NCI-H748 treated with DMSO at 0.1 percent for 48 hours (cell line): Measurements from ENCODE around the gene IRS2.
A peak's percentile ranks its signal among the peaks of the same experiment; 100 is the strongest.

Experiments used
- DNase-seq: peaks from one replicate; lab custom pipeline; 2025; lab: John Stamatoyannopoulos, UW

Gene IRS2

DNA sequence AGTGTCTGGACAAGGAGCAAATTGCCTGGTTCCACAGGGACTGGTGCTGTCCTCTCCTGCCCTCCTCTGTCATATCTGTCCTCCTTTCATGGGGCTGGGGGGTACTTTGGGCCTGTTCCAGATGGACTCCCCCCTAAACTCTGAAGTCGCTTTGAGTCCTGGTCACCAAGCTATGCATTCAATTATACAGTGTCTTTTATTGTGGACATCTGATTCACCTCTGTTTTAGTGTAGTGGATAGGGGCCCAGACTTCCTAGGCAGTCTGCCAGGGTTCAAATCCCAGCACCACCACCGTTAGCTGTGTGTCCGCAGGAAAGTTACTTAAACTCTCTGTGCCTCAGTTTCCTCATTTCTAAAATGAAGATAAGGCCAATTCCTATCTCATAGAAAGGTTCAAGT is 21.0 kb upstream of the IRS2 start:
- DNase-seq, result no peak

DNA sequence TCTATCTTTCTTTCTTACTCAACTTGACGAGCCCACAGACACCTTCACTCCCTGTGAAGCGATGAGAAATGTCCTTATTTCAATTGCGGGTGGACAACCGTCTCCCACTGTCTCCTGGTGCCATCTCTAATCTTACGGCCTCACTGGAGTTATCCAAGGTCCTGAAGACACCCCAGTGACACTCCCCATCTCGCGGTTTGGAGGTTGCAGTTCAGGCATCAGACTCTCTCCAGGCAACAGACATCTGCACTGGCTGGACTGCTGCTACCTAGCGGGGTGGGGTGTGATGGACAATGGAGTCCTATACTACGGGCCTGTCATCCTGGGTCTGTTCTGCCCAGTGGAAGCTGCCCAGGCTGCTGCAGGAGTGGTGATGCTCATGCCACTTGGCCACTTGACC is 18.3 kb upstream of the IRS2 start:
- DNase-seq, result no peak

DNA sequence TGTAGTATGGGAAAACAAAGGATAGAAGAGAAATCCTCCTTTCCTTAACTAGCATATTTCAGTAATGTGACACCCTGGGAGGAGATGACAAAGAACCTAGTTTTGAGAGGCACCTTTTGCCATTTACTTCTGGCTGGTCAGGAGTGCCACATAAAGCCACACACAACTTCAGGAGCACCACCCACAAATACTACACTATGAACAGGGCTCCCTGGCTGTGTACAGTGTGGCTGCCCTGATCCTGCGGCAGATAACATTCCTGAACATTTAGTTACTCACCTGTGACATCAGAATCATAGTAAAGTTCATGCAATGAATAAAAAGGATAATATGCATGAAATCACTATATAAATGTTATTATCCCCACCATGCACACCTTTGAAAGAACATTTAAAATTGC is 17.4 kb upstream of the IRS2 start:
- no peak for DNase-seq

DNA sequence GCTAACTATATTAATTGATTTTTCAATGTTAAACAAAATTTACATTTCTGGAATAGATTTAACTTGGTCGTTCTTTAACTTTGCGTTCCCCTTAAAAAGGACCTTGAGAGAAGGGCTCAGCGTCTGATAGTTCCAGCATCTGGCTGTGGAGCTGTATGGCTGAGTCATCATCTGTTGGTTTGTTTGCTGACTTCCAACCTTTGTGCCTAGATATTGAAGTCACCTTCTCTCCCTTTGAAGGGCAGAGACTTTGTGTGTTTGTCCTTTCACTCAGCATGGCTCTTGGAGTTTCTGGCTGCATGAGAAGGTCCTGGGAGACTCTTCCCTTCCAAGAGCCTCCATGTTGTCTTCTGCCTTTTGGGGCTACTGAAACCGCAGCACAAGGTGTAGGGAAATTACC is 16.6 kb upstream of the IRS2 start:
- no peak for DNase-seq

DNA sequence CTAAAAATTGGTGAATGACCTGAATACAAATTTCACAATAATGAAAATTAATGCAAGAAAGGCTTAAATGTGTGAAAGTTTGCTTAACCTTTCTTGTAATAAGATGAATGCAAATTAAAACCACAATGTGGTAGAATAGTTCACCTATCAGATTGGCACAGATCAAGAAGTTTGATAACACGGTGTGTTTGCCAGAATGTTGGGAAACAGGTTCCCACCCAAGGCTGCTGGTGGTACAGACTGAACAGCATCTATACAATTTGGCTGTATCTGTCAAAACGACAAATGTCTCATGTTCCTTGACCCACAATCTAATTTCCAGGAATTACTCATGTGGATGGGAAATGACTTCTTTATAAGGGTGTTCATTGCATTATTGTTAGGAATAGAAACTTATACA is 8.6 kb upstream of the IRS2 start:
- no peak for DNase-seq

DNA sequence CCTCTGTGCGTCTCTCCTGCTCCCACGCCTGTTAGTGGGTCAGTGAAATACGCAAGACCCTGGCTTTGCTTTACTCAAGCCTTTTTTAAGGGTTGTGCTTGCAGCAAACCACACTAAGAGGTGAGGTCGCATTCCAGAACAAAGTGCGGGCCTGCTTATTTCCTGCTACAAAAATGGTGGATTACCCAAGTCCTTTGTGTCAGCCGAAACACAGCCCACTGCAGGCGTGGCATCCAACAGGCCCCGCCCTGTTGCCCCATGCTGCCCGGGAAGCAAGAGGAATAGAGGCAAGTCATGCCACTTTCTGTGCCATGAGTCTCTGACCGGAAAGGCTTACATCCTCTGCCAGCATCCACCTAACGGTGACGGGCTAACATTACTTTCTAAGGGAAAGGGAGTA is 7.7 kb upstream of the IRS2 start:
- DNase-seq, result no peak

DNA sequence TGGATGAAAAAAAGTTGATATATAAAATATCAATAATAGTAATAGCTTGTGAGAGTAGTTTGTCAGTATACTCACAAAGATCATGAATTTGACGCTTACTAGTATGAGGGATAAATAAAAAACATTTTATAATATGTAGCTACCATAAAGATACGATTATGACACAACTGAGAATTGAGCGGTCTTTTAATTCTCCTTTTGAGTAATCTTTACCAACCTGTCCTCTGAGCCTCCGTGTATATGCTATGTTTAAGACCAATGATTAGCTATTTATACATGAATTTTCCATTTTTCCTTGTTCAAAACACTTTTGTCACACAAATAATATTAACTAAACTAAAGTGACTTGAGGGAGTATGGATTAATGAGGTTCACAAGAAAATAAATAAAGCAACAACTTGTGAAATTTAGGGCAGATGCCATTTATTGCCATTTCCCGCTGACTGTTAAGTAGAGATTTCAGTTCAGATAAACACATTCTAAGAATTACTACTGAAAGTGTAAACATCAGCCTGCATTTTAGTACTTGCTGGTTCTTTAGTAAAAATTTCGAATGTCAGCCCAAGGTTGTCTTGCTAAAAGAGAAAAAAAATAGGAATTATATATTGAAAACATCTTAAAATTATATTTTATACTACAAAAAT is 6.2 kb upstream of the IRS2 start:
- DNase-seq, result no peak

DNA sequence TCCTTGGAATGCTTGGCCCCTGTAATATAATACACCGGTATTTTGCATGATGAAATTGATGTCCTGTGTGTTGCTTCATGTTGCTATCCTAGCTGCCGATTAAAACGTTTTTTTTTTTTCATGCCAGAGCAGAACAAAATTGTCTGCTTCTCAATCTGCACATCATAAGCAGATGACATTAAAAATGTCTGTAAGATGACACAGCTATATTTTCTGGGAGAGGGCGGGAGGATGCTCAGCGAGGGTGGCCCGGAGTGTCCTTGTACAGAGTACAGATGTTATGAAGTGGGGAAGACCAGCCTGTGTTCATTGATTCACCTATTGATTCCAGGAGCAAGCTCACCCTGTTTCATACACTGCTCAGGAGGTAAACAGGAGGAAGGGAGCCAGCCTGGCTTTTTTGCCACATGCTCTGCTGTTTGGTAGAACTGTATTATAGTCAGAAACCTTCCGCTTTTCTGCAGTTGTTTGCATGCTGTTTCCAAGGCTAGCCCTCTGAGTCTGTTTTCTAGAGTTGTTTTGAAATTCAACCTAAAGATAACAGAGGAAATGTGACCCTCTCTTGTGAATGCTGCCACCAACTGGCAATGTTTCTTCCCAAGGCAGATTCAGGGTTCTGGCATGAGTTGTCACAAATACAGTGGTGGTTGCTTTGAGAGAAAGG is 4.7 kb upstream of the IRS2 start:
- peak; percentile 72 for DNase-seq

DNA sequence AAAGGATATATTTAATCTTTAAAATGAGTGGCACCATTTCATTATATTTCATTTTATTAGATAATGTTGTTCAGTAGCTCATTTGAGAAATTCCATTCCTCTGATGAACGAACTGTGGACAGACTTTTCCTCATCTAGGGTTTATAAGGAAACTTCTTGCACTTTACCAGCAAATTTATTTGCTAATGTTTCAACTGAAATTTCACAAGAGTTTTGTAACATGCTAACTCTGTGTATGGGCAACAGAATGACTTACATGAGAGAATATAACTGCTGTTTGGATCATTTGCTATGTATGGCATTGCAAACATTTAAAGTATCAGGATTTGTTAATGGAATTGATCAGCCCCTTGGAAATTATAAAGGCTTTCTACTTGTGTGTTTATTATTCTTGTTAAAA is 3.7 kb upstream of the IRS2 start:
- no peak for DNase-seq

DNA sequence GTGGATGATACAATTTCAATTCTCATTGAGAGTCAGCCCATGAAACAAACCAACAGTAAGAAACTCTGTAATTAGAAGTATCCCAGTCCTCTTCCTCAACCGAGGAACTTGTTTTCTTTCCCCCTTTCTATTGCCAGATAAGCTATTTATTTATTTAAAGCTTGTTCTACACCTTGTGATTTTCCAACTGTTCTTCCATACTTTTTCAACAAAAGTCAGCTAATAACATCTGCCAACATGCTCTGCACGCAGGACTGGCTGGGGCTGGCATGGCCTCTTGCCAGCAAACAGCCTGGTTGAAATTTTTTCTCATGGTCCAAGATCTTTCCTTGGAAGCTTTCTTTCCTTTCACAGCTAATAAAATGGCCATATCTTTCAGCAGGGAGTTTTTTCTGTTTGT is 2.9 kb upstream of the IRS2 start:
- no peak for DNase-seq

DNA sequence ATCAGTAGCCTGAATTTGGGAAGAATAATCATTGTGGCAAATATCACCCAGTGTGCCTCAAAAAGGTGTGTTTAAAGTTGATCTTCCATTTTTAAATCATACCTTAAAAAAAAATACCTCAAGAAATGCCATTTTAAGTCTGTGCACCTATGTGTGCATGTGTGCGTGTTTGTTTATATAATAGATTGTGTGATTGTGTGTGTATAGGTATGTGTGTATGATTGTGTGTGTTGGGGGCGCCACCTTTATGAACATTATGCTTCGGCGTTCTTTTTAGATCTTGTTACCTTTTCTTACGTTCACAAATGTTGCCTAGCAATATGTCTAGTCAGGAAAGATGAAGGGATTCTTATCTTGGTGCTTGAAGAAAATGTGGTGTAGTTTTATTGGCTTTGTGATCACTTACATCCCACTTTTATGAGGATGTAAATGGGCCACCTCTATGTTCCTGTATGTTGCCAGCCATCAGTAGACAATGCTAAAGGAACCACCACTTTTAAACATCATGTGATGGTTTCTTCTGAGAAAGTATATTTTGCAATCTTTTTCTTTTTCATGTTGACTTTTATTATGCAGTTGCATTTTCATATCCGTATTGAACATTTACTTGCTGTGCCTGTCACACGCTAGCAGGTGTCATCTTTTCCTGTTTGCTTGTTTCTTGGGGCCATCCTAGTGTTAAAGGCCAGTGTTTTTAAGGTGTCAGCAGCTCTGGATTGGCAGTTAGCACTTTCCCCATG is 2.2 kb upstream of the IRS2 start:
- DNase-seq, result no peak

DNA sequence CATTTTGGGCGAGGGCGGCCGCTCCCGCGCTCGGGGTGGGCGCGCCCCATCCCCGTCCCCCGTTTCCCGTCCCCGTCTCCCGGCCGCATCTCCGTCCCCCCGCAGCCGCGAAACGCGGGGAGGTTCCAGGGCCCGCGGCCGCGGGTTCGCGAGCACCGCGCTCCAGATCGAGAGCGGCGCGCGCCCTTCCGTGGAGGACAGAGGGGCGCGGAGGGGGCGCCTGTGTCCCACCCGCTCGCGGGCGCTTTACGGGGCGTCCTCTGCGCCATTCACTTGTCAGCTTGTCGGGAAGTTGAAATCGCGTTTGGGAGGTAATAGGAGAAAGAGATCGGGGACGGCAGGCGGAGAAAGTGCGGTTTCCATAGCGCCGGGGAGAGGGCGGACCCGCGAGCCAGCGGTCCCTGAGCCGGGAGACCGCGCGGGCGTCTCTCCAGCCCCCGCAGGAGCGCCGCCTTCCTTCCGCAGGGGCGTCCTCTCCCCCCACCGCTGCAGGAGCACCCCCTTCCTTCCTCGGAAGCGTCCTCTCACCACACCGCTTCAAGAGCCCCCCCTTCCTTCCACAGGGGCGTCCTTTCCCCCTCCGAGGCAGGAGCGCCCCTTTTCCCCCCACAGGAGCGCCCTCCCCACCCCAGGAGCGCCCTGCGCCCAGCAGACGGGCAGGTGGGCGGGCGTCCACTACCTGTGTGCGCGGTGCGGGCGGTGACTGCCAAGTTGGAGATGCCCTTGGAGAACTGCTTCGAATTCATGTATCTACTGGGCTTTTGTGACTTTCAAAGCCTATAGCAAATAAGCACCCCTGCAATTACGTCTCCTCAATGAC is 962 bp upstream of the IRS2 start:
- DNase-seq, result peak; percentile 44

DNA sequence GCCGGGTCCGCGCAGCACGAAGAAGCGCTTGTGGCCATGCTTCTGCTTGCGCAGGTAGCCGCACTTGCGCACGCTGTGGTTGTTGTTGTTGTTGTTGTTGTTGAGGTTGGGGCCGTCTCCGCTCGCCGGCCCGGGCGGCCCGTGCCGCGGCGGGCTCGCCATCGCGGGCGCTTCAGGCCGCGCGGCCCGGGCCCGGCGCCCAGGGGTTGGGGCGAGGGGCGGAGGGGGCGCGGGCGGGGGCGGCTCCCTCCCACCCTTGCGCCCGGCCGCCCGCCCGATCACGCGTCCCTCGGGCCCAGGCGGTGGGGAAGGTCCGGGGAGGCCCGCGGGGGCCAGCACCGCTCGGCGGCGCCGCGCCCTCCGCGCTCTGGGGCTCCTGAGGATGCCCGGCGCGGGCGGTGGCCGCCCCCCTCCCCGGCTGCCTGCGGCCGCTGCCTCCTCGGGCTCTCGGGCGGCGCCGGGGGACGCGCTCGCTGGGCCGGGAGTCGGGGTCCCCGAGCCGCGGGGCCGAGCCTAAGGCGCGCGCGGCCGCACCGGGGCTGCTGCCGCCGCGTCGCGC is 412 bp downstream of the IRS2 start:
- DNase-seq, result no peak

DNA sequence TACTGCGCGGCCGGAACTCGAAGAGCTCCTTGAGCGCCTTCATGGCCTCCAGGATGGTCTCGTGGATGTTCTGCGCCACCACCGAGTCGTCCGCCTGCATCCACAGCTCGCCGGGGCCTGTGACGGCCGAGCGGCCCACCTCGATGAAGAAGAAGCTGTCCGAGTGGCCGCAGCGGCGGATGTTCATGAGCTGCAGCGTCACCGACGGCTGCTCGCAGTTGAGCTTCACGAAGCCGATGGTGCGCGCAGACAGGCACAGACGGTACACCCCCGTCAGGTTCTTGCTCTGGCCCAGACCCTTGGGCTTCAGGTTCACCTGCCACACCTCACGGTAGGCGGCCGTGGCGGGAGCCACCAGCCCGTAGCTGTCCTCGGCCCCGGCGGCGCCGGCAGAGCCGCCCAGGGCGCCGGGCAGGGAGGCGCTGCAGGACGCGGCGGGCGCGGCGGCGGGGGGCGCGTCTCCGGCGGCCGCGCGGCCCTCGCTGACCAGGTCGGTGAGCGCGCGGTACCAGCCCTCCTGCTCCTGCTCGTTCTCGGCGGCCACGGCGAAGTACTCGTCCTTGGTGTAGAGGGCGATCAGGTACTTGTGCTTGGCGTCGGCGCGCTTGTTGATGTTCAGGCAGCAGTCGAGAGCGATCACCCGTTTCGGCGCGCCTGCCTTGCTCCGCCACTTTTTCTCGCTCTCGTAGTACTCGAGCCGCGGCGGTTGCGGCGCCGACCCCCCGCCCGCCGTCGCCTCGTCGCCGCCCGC is 1.1 kb downstream of the IRS2 start:
- peak; percentile 43 for DNase-seq

DNA sequence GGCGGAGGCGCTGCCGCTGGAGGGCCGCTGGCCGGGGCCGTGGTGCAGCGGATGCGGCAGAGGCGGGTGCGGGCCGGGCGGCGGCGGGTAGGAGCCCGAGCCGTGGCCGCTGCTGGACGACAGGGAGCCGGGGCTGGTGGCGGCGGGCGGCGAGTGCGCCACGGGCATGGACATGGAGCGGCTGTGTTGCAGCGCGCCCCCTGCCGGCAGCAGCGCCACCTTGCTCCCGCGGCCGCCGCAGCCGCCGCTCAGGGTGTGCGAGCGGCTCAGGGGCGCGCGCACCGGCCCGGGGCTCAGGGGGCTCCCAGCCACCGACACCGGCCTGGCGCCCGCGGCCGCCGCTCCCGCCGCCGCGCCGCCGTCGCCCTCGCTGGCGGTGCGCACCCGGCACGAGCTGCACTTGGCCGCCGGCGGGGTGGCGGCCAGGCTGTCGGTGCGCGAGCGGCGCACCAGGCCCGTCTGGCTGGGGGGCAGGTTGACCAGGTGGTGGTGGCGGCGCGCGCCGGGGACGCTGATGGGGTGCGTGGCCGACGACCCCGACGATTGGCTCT is 1.7 kb downstream of the IRS2 start:
- DNase-seq, result peak; percentile 46

DNA sequence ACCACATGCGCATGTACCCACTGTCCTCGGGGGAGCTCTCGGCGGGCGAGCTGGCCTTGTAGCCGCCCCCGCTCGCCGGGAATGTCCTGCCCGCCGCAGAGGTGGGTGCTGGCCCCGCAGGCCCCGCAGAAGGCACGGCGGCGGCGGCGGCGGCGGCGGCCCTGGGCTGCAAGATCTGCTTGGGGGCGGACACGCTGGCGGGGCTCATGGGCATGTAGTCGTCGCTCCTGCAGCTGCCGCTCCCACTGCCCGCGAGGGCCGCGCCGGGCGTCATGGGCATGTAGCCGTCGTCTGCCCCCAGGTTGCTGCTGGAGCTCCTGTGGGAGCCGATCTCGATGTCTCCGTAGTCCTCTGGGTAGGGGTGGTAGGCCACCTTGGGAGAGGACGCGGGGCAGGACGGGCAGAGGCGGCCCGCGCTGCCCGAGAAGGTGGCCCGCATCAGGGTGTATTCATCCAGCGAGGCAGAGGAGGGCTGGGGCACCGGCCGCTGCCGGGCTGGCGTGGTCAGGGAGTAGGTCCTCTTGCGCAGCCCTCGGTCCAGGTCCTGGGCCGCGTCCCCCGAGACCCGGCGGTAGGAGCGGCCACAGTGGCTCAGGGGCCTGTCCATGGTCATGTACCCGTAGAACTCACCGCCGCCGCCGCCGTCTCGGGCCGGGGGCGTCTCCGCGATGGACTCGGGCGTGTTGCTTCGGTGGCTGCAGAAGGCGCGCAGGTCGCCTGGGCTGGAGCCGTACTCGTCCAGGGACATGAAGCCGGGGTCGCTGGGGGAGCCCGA is 2.4 kb downstream of the IRS2 start:
- no peak for DNase-seq

DNA sequence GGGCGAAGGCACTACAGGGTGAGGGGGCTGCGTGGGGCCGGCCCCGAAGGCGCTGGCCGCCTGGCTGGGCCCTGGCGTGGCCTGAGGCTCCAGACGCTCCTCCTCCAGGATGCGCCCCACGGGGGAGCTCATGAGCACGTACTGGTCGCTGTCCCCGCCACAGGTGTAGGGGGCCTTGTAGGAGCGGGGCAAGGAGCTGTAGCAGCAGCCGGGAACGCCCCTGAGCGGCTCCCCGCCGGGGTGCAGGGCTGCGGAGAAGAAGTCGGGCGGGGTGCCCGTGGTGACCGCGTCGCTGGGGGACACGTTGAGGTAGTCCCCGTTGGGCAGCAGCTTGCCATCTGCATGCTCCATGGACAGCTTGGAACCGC is 3.0 kb downstream of the IRS2 start:
- no peak for DNase-seq

DNA sequence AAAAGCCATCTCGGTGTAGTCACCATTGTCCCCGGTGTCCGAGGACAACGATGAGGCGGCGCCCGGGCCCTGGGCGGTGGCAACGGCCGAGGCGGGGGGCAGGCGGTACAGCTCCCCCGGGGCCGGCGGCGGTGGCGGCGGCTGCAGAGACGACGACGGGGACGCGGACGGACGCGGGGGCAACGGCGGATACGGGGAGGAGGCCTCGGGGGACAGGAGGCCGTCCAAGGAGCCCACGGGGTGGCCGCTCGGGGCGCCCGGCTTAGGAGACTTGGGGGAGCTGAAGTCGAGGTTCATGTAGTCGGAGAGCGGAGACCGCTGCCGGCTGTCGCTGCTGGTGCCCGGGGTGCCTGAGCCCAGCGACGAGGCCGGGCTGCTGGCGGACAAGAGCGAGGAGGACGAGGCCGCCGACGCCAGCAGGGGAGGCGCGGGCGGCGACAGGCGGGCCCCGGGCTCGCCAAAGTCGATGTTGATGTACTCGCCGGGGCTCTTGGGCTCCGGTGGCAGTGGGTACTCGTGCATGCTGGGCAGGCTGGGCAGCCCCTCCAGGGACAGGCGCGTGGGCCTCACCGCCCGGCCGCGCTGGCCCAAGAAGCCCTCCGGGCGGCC is 3.5 kb downstream of the IRS2 start:
- DNase-seq, result no peak

DNA sequence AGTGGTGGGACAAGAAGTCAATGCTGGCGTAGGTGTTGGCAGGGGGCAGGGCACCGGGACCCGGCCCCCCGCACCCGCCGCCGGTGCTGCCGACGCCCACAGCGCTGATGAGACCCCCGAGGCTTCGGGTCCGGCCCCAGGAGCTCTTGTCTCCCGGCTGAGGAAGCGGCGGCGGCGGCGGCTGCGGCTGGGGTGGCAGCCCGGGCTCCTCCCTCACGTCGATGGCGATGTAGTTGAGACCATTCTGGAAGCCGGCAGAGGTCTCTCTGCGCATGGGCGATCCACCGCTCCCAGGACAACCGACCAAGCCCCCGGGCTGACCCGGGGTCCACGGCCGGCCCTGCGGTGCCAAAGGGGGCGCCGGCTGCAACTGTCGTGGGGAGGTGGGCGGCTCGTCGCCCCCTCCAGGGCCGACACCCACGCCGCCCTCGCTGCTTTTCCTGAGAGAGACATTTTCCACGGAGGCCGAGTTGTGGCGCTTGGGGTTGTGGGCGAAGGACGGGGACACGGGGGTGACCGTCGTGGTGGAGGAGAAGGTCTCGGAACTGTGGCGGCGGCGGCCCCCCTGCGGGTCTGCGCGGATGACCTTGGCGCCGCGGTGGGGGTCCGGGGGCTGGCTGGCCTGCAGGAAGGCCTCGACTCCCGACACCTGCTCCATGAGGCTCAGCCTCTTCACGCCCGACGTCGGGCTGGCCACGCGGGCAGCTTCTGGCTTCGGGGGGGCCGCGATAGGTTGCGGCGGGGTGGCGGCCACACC is 4.1 kb downstream of the IRS2 start:
- no peak for DNase-seq
